GM19351 (cell line): ENCODE results near the gene C1S.

Experiments used
- ATAC-seq: cut with Tn5 transposase; IDR thresholded peaks from one replicate; pipeline ENCODE4 v1.9.1; 2021; ENCODE audit warnings: mild to moderate bottlenecking, moderate library complexity; ENCODE audit not compliant: unreplicated experiment

The C1S gene

GRCh38 chr12:7075518-7075917, 15.0 kb downstream of the C1S start:
- no peak for ATAC-seq

- ATAC-seq, result no peak
Observed at GRCh38 chr12:7075939-7076338, 15.4 kb downstream of the C1S start.

- ATAC-seq, result no peak
Observed at GRCh38 chr12:7076493-7076892, 16.0 kb downstream of the C1S start.

GRCh38 chr12:7078163-7078562, 17.6 kb downstream of the C1S start:
- ATAC-seq, result no peak

GRCh38 chr12:7079826-7080125, 19.3 kb downstream of the C1S start:
- ATAC-seq, result no peak

- ATAC-seq, result no peak
Observed at GRCh38 chr12:7081037-7081436, 20.5 kb downstream of the C1S start.

GRCh38 chr12:7083125-7083524, 22.6 kb downstream of the C1S start:
- no peak for ATAC-seq

- ATAC-seq, result no peak
Observed at GRCh38 chr12:7089196-7089871, 28.8 kb downstream of the C1S start.

- ATAC-seq, result no peak
Observed at GRCh38 chr12:7090222-7090998, 29.9 kb downstream of the C1S start.

- ATAC-seq, result no peak
Observed at GRCh38 chr12:7091171-7091570, 30.7 kb downstream of the C1S start.

- no peak for ATAC-seq
Observed at GRCh38 chr12:7091660-7092228, 31.2 kb downstream of the C1S start.

- no peak for ATAC-seq
Observed at GRCh38 chr12:7092229-7092985, 31.9 kb downstream of the C1S start, which contains the start of gene C1R. Gene C1R, minus strand, starts transcription at chr12:7092445. Its CDS starts 57 bp downstream, at chr12:7092388.

GRCh38 chr12:7092986-7093460, 32.5 kb downstream of the C1S start:
- no peak for ATAC-seq

- ATAC-seq, result no peak
Observed at GRCh38 chr12:7093486-7093885, 33.0 kb downstream of the C1S start.

GRCh38 chr12:7093892-7094291, 33.4 kb downstream of the C1S start:
- ATAC-seq, result no peak

GRCh38 chr12:7096006-7096932, 35.8 kb downstream of the C1S start:
- no peak for ATAC-seq

GRCh38 chr12:7096979-7097378, 36.5 kb downstream of the C1S start:
- ATAC-seq, result no peak

- ATAC-seq, result no peak
Observed at GRCh38 chr12:7099290-7099996, 38.9 kb downstream of the C1S start.

GRCh38 chr12:7100239-7100638, 39.7 kb downstream of the C1S start:
- no peak for ATAC-seq
